ENCODE data around the gene AGPAT1. TPM values are rescaled to one million over a fixed set of nuclear protein-coding genes. Genes with fewer than 3 reads are reported as not detected.
"Not testable (repeated sequence)": the region's sequence is repeated elsewhere in the genome, so short reads cannot be mapped to it uniquely, and the experiment has no call there.

AGPAT1 gene
- total RNA-seq, 1 experiment from 2014 or later: 84.5 TPM

- POLR2A ChIA-PET: no interaction called here
- no peak for DNase-seq (ENCODE audit: low spot score)
Observed at GRCh38 chr6:32188381-32189068, 12.6 kb upstream of the AGPAT1 start.

GRCh38 chr6:32187725-32188380 is 12.0 kb upstream of the AGPAT1 start:
- POLR2A ChIA-PET; H3K9me3 Mint-ChIP-seq; ATAC-seq; DNase-seq (ENCODE audit: low spot score); H3K27me3 Mint-ChIP-seq (ENCODE audit: low read depth): not testable (repeated sequence)
- H3K36me3 Mint-ChIP-seq: peaks cover 22% of the 10 kb centered on the region
- CTCF ChIA-PET: interaction anchor here (1.1 kb wide), 1 partner anchor 10 kb away, joined by 3 read pairs; no protein-coding TSS in a partner anchor
- peak overlapping the region; percentile 85 for H3K4me3 Mint-ChIP-seq
- H3K4me1 Mint-ChIP-seq: peaks cover 40% of the 10 kb centered on the region
- peak overlapping the region; percentile 63; the same call in 1 of the 2 replicates for H3K27ac Mint-ChIP-seq

More at GRCh38 chr6:32188381-32189068, 12.6 kb upstream of the AGPAT1 start:
- CTCF ChIA-PET: interaction anchor here (1.1 to 1.2 kb wide), 2 partner anchors 10 to 11 kb away, joined by 3 to 4 read pairs; partner anchors contain the start of gene RNF5
- H3K27me3 Mint-ChIP-seq (ENCODE audit: low read depth): no peaks in the 10 kb centered on the region
- H3K36me3 Mint-ChIP-seq: peaks cover 22% of the 10 kb centered on the region
- peak; percentile 4; the same call in 1 of the 2 replicates for ATAC-seq
- TF ChIP-seq JUN (CRISPR knock-in tag; IDR thresholded peaks at IDR 0.05): no peak
- TF ChIP-seq ZNF512 (CRISPR knock-in tag; IDR thresholded peaks at IDR 0.05; ENCODE audit: borderline replicate concordance): no peak
- TF ChIP-seq ZNF532 (CRISPR knock-in tag; IDR thresholded peaks at IDR 0.05; ENCODE audit: borderline replicate concordance): no peak
- TF ChIP-seq ZNF425 (CRISPR knock-in tag; conservative IDR thresholded peaks at IDR 0.05): no peak
- peaks cover 47% of the 10 kb centered on the region for H3K4me1 Mint-ChIP-seq
- H3K27ac Mint-ChIP-seq: peak overlapping the region; percentile 88
- peak overlapping the region; percentile 85 for H3K4me3 Mint-ChIP-seq
- H3K9me3 Mint-ChIP-seq: no peaks in the 10 kb centered on the region

GRCh38 chr6:32187009-32187709 is 11.3 kb upstream of the AGPAT1 start:
- H3K4me1 Mint-ChIP-seq: peaks cover 33% of the 10 kb centered on the region
- CTCF ChIA-PET: no interaction called here
- ATAC-seq (no peak), DNase-seq (ENCODE audit: low spot score) (no peak)
- peak overlapping the region; percentile 71 for H3K27ac Mint-ChIP-seq
- H3K4me3 Mint-ChIP-seq: 0 out of 2 replicates have a peak overlapping the region, but pooled peaks have one; percentile 6
- H3K9me3 Mint-ChIP-seq: no peaks in the 10 kb centered on the region
- no peaks in the 10 kb centered on the region for H3K27me3 Mint-ChIP-seq (ENCODE audit: low read depth)
- POLR2A ChIA-PET: no interaction called here
- peaks cover 22% of the 10 kb centered on the region for H3K36me3 Mint-ChIP-seq
- no peak for TF ChIP-seq NR1H2 (CRISPR knock-in tag; IDR thresholded peaks at IDR 0.05)
- no peak for TF ChIP-seq CDX4 (CRISPR knock-in tag; IDR thresholded peaks at IDR 0.05; ENCODE audit: borderline replicate concordance)
- no peak for TF ChIP-seq ELF4 (CRISPR knock-in tag; IDR thresholded peaks at IDR 0.05; ENCODE audit: low read depth)
- TF ChIP-seq ZNF416 (CRISPR knock-in tag; IDR thresholded peaks at IDR 0.05): no peak
- no peak for TF ChIP-seq CBFB (CRISPR knock-in tag; IDR thresholded peaks at IDR 0.05; ENCODE audit: low read depth)
- no peak for TF ChIP-seq ZNF121 (CRISPR knock-in tag; IDR thresholded peaks at IDR 0.05)
- TF ChIP-seq NFATC4 (CRISPR knock-in tag; IDR thresholded peaks at IDR 0.05): no peak
- no peak for TF ChIP-seq E2F5 (CRISPR knock-in tag; IDR thresholded peaks at IDR 0.05)
- TF ChIP-seq ZSCAN18 (CRISPR knock-in tag; IDR thresholded peaks at IDR 0.05): no peak

All from WTC11 (cell line).